ENCODE measurements around the gene CRACR2B.

GRCh38 chr11:823441-824291 is 4.1 kb upstream of the CRACR2B start:
- TF ChIP-seq EZH2 (IDR thresholded peaks at IDR 0.05; ENCODE audit: insufficient read depth, poor library complexity, severe bottlenecking) (no peak), EZH2phosphoT487 (IDR thresholded peaks at IDR 0.05; ENCODE audit: insufficient read depth, low read depth) (no peak)

Measured in GM23248 (cell line).